Tibial nerve (tissue), 3 donors: ENCODE results near the gene TENM4.

Experiments used
- POLR2A ChIP-seq, 2 donors: fragments of 450-650 bp; IDR thresholded peaks; one replicate each; pipeline ENCODE4 v1.6.1; 2017; ENCODE audit warnings: antibody characterized with exemption in 2 of 2, mild to moderate bottlenecking in 2 of 2, moderate library complexity in 2 of 2
- TF ChIP-seq, protein P1 (sequence below), 5 experiments: fragments of 200-600 bp in 3 of 5; fragments of 450-650 bp in 2 of 5; sonication (generic) in 3 of 5; IDR thresholded peaks; one replicate each; pipeline ENCODE4 v1.5.1; 2016 to 2019; ENCODE audit warnings: antibody characterized with exemption in 5 of 5, mild to moderate bottlenecking in 3 of 5, moderate library complexity in 2 of 5

GRCh38 chr11:79329561-79329960, 111.3 kb downstream of the TENM4 start:
- TF ChIP-seq, protein P1, sequence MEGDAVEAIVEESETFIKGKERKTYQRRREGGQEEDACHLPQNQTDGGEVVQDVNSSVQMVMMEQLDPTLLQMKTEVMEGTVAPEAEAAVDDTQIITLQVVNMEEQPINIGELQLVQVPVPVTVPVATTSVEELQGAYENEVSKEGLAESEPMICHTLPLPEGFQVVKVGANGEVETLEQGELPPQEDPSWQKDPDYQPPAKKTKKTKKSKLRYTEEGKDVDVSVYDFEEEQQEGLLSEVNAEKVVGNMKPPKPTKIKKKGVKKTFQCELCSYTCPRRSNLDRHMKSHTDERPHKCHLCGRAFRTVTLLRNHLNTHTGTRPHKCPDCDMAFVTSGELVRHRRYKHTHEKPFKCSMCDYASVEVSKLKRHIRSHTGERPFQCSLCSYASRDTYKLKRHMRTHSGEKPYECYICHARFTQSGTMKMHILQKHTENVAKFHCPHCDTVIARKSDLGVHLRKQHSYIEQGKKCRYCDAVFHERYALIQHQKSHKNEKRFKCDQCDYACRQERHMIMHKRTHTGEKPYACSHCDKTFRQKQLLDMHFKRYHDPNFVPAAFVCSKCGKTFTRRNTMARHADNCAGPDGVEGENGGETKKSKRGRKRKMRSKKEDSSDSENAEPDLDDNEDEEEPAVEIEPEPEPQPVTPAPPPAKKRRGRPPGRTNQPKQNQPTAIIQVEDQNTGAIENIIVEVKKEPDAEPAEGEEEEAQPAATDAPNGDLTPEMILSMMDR (IDR thresholded peaks at IDR 0.05), result no peak
- TF ChIP-seq POLR2A (IDR thresholded peaks at IDR 0.05), result no peak
